GM12865 (cell line): ENCODE data around the gene RELN.

Experiments used
- DNase-seq: peaks from one replicate; pipeline ENCODE4 v3.0.0; 2010; ENCODE audit warnings: low read depth
- H3K4me3 ChIP-seq: 2 replicates; pipeline ENCODE4 v1.5.1; 2011; ENCODE audit warnings: mild to moderate bottlenecking, low read depth, low read length, control low read depth
- TF ChIP-seq, protein P1 (sequence below): IDR thresholded peaks from 2 replicates; pipeline ENCODE4 v1.5.1; 2011; ENCODE audit warnings: low read length, control low read depth, low read depth, inconsistent platforms; ENCODE audit not compliant: insufficient read depth; ENCODE audit errors: missing control alignments

RELN gene

DNA sequence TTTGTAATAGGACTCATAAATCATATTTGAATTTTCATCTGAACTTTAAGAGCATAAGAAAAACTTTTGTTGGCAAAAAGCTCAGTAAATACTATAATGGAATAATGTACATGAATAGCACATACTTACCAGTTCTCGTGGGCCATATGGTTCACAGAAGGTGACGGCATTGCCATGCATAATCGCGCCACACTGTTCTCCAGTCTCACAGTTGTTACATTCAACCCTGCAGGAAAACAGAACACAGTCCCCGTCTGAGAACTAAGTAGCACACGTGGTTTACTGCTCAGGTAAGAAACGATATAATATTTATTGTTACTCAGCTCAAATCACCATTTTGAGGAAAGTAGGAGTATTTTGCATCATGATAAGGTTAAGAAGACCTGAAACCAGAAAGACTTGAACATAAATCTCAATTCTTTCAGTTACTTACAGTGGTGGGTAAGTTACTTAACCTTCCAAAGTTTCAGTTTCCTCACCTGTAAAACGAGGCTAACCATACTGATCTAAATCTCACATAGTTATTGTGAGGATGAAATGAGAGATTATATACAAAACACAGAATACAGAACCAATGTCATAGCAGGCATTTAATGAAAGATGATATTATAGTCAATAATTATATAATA is 261.4 kb downstream of the RELN start:
- TF ChIP-seq, protein P1, sequence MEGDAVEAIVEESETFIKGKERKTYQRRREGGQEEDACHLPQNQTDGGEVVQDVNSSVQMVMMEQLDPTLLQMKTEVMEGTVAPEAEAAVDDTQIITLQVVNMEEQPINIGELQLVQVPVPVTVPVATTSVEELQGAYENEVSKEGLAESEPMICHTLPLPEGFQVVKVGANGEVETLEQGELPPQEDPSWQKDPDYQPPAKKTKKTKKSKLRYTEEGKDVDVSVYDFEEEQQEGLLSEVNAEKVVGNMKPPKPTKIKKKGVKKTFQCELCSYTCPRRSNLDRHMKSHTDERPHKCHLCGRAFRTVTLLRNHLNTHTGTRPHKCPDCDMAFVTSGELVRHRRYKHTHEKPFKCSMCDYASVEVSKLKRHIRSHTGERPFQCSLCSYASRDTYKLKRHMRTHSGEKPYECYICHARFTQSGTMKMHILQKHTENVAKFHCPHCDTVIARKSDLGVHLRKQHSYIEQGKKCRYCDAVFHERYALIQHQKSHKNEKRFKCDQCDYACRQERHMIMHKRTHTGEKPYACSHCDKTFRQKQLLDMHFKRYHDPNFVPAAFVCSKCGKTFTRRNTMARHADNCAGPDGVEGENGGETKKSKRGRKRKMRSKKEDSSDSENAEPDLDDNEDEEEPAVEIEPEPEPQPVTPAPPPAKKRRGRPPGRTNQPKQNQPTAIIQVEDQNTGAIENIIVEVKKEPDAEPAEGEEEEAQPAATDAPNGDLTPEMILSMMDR = no peak
- DNase-seq = no peak
- no peak overlapping the region for H3K4me3 ChIP-seq

DNA sequence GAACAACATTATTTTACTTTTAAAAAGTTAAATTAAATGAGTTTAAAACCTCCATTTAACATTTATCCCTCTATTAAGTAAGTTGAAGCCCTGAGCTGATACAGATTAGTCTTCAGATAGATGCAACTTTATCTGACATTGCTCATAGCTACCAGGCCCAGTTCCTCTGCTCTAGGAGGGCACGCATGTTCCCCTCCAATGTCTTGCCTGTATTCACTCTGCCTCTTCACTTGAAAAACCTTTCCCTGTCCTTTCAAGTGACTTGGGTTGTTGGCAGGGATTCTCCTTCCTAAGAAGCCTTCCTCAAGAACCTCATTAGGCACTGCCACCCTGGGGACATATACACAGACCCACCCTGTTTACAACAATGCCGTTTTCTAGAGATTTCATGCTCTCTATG is 270.4 kb downstream of the RELN start:
- H3K4me3 ChIP-seq = no peak overlapping the region
- no peak for DNase-seq
- TF ChIP-seq, protein P1 = no peak

GRCh38 chr7:103718482-103719061 is 270.9 kb downstream of the RELN start:
- TF ChIP-seq, protein P1 = no peak
- DNase-seq = no peak
- H3K4me3 ChIP-seq = no peak overlapping the region

GRCh38 chr7:103717574-103717973 is 271.9 kb downstream of the RELN start:
- no peak overlapping the region for H3K4me3 ChIP-seq
- TF ChIP-seq, protein P1 = no peak
- no peak for DNase-seq

GRCh38 chr7:103715376-103716120 is 273.9 kb downstream of the RELN start:
- DNase-seq = no peak
- TF ChIP-seq, protein P1 = no peak

DNA sequence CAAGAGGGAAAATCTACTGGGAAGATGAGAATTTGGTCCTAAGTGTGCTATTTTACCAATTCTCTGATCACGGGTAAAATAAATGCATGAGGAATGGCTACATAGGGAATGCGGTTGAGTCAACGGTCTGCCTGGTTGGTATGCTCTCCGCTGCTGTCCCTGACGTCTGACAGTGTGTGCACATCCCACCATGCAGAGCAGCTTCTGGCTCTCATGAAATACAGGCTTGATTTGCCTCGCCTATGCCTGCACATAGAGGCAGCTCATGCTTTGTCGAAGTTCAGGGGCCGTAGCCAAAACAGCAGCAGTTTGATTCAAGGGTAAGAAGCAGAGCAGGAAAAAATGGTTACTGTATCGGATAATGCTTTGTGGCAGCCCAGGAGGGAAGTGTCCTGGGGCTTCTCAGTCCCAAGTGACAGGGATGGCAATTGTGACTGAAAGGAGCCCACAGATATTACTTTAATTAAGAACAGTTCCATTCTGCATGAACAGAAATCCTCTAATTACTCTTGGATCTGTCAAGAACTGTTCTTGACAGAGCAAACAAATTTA is 275.0 kb downstream of the RELN start:
- TF ChIP-seq, protein P1 = no peak
- H3K4me3 ChIP-seq = no peak overlapping the region
- DNase-seq = no peak

More at GRCh38 chr7:103715376-103716120, 273.9 kb downstream of the RELN start:
- H3K4me3 ChIP-seq = no peak overlapping the region
